HCT116 (cell line): Measurements from ENCODE around the gene ACTN2. TPM values are rescaled to one million over a fixed set of nuclear protein-coding genes. Genes with fewer than 3 reads are reported as not detected.

Experiments
- ATAC-seq: fragments of 200-7000 bp; cut with Tn5 transposase; 2 replicates; pipeline ENCODE4 v1.9.1; 2020; ENCODE audit warnings: mild to moderate bottlenecking, moderate library complexity
- BruUV-seq: library from RNA; stranded (reverse); fragments of 400-500 nt; replicated peaks from 2 replicates; lab custom pipeline; 2021; lab: Mats Ljungman, UMichigan
- CTCF ChIA-PET: fragments of 300-600 bp; sonication (Branson Sonifier 250); formaldehyde crosslinking; loops from one replicate; lab custom pipeline; 2021; ENCODE audit warnings: antibody characterized with exemption; lab: Charles Lee
- POLR2A ChIA-PET: fragments of 300-600, 350-600 bp; sonication (Branson Sonifier 250); formaldehyde crosslinking; loops from one replicate; lab custom pipeline; 2021; ENCODE audit warnings: antibody characterized with exemption; lab: Charles Lee
- RAD21 ChIA-PET, 2 experiments: fragments of 300-600 bp; sonication (Branson Sonifier 250); formaldehyde crosslinking; loops; one replicate each; lab custom pipeline; 2023; ENCODE audit warnings: low total read pairs in 2 of 2; ENCODE audit not compliant: uncharacterized antibody in 2 of 2, unreplicated experiment in 2 of 2, low non-redundant PET in 1 of 2; lab: Charles Lee
- DNase-seq: peaks from one replicate; pipeline ENCODE4 v3.0.0-alpha.2; 2010; ENCODE audit warnings: low read depth, low spot score
- H2AFZ ChIP-seq: fragments of 200-600 bp; shearing (Covaris generic), sonication (generic); 2 replicates; pipeline ENCODE4 v1.6.1; 2017; ENCODE audit warnings: low read depth, mixed run types, mixed read lengths, antibody characterized with exemption, low read length; ENCODE audit not compliant: poor library complexity, severe bottlenecking
- H3K27ac ChIP-seq: 2 replicates; pipeline ENCODE4 v1.5.1; 2012; ENCODE audit warnings: low read depth, low read length
- H3K27me3 ChIP-seq: fragments of 200-600 bp; sonication (generic); 2 replicates; pipeline ENCODE4 v1.6.1; 2016; ENCODE audit warnings: mixed run types, low read length, mixed read lengths; ENCODE audit not compliant: insufficient read depth
- H3K36me3 ChIP-seq, 2 experiments: fragments of 200-500 bp in 1 of 2; fragments of 200-600 bp in 1 of 2; sonication (Bioruptor generic) in 1 of 2; sonication (generic) in 1 of 2; 2 replicates each; pipeline versions ENCODE4 v1.5.1 to v1.6.1; 2014 to 2016; ENCODE audit warnings: low read length in 2 of 2, inconsistent platforms in 1 of 2, mixed read lengths in 1 of 2, mixed run types in 1 of 2; ENCODE audit not compliant: insufficient read depth in 2 of 2, control insufficient read depth in 1 of 2
- H3K4me1 ChIP-seq, 2 experiments: fragments of 200-600 bp in 1 of 2; sonication (generic) in 1 of 2; 2 replicates each; pipeline versions ENCODE4 v1.5.1 to v1.6.1; 2012 to 2017; ENCODE audit warnings: low read length in 2 of 2, inconsistent platforms in 1 of 2, mild to moderate bottlenecking in 1 of 2, mixed read lengths in 1 of 2, mixed run types in 1 of 2, moderate library complexity in 1 of 2; ENCODE audit not compliant: insufficient read depth in 2 of 2, control insufficient read depth in 1 of 2
- H3K4me2 ChIP-seq: fragments of 200-600 bp; sonication (generic); 2 replicates; pipeline ENCODE4 v1.6.1; 2017; ENCODE audit warnings: mixed run types, low read length, mixed read lengths
- H3K4me3 ChIP-seq, 2 experiments: fragments of 200-600 bp in 1 of 2; sonication (generic) in 1 of 2; replicated peaks in 1 of 2; 2 replicates each; pipeline ENCODE4 v1.5.1; 2011 to 2016; ENCODE audit warnings: low read length in 2 of 2, control low read depth in 1 of 2, low read depth in 1 of 2, mild to moderate bottlenecking in 1 of 2, mixed read lengths in 1 of 2, mixed run types in 1 of 2
- H3K79me2 ChIP-seq: fragments of 200-600 bp; sonication (generic); 2 replicates; pipeline ENCODE4 v1.6.1; 2017; ENCODE audit warnings: mild to moderate bottlenecking, mixed run types, low read length, moderate library complexity, mixed read lengths; ENCODE audit not compliant: insufficient read depth
- H3K9ac ChIP-seq: fragments of 200-600 bp; sonication (generic); 2 replicates; pipeline ENCODE4 v1.6.1; 2016; ENCODE audit warnings: low read length, mixed read lengths
- H3K9me2 ChIP-seq: fragments of 200-600 bp; sonication (generic), shearing (Covaris generic); 2 replicates; pipeline ENCODE4 v1.6.1; 2017; ENCODE audit warnings: mixed run types, mild to moderate bottlenecking, moderate library complexity; ENCODE audit not compliant: insufficient read depth
- H3K9me3 ChIP-seq, 2 experiments: fragments of 200-500 bp in 1 of 2; fragments of 200-600 bp in 1 of 2; sonication (Bioruptor generic) in 1 of 2; sonication (generic) in 1 of 2; 2 replicates each; pipeline ENCODE4 v1.6.1; 2014 to 2017; ENCODE audit warnings: low read length in 2 of 2, mixed read lengths in 2 of 2, inconsistent platforms in 1 of 2, low read depth in 1 of 2, mild to moderate bottlenecking in 1 of 2, mixed run types in 1 of 2, moderate library complexity in 1 of 2; ENCODE audit not compliant: control insufficient read depth in 1 of 2, insufficient read depth in 1 of 2
- H4K20me1 ChIP-seq: fragments of 200-600 bp; sonication (generic), shearing (Covaris generic); 2 replicates; pipeline ENCODE4 v1.6.1; 2017; ENCODE audit warnings: mixed run types, mild to moderate bottlenecking, moderate library complexity; ENCODE audit not compliant: insufficient read depth
- EGR1 ChIP-seq: IDR thresholded peaks from 2 replicates; pipeline ENCODE4 v1.6.1; 2012; ENCODE audit warnings: low read depth
- EZH2phosphoT487 ChIP-seq: fragments of 200-600 bp; IDR thresholded peaks from 2 replicates; pipeline ENCODE4 v1.6.1; 2018; ENCODE audit warnings: antibody characterized with exemption, borderline replicate concordance
- POLR2A ChIP-seq: IDR thresholded peaks from 2 replicates; pipeline ENCODE4 v1.7.0; 2011; ENCODE audit warnings: borderline replicate concordance; ENCODE audit not compliant: insufficient read depth, insufficient read length; ENCODE audit errors: extremely low read depth
- RAD21 ChIP-seq: IDR thresholded peaks from 2 replicates; pipeline ENCODE4 v1.6.1; 2012; ENCODE audit warnings: low read depth, mild to moderate bottlenecking
- SRF ChIP-seq: IDR thresholded peaks from 2 replicates; pipeline ENCODE4 v1.6.1; 2012; ENCODE audit warnings: low read depth
- intact Hi-C: fragments of 100-400 bp; cut with micrococcal nuclease; formaldehyde crosslinking; loops from 2 replicates; pipeline ENCODE4 v1.10.0; 2022
- total RNA-seq: library from RNA; stranded (reverse); gene quantifications from one replicate; pipeline ENCODE4 v1.2.1, GENCODE V29; 2021; ENCODE audit not compliant: unreplicated experiment

ACTN2 gene
- total RNA-seq, 1 experiment from 2014 or later, result 0.20 TPM

DNA sequence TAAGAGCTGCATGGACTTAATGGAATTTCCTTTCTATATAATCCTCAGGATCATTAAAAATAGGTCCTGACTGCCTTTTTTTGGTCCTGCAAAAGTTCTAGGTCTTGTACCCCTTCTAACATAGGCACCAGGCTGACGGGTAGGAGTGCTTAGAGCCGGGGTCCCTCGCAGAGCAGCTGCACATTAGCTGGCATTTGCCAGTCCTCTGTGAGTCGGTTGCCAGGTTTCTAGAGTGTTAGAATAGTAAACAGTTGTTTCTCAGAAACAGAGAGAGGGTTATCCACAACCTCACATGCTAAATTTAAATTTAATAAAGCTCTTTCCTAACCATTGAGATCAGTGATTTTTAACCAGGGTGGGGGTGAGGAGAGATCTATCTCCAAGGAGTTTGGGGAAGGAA lies 46.6 kb upstream of the ACTN2 start (continued):
- TF ChIP-seq POLR2A (no peak), EZH2phosphoT487 (no peak), SRF (no peak)

DNA sequence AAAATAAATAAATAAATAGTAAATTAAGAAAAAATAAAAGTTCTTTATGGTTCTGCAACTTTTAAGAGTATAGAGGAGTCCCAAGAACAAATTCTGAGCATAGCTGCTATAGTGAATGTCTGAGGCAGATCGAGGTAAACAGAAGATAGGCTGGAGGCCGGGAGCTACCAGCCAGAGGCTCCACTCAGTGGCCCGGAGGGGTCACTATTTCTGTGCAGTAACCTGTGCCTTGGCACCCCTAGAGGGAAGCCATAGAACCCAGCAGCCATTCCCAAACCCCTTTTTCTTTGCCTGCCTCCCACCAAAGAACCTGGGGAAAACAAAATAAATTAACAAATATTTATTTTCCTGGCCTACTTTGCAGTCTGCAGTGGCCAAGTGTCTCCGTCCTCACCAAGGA lies 43.5 kb upstream of the ACTN2 start:
- peaks cover 10% of the 10 kb centered on the region; the same call in 1 of the 2 replicates for H3K27me3 ChIP-seq
- ChIA-PET RAD21 (no interaction called here), CTCF (no interaction called here), POLR2A (no interaction called here)
- H3K9ac ChIP-seq, result no peak overlapping the region
- H3K9me3 ChIP-seq, result no peaks in the 10 kb centered on the region
- no peak for TF ChIP-seq RAD21
- no peaks in the 10 kb centered on the region for H3K4me1 ChIP-seq
- ATAC-seq (no peak), DNase-seq (no peak)
- no peaks in the 10 kb centered on the region for H3K79me2 ChIP-seq
- no peak overlapping the region for H2AFZ ChIP-seq
- H3K4me3 ChIP-seq, result no peak overlapping the region
- H3K4me2 ChIP-seq, result no peak overlapping the region
- intact Hi-C loops, result no loop called here
- no peak overlapping the region for H3K27ac ChIP-seq
- no peaks in the 10 kb centered on the region for H4K20me1 ChIP-seq
- no peaks in the 10 kb centered on the region for H3K36me3 ChIP-seq
- no peaks in the 10 kb centered on the region for H3K9me2 ChIP-seq
- BruUV-seq, result no TSS peak

- BruUV-seq, result no TSS peak
- H3K9ac ChIP-seq, result no peak overlapping the region
- no peaks in the 10 kb centered on the region for H3K4me1 ChIP-seq
- H3K4me2 ChIP-seq, result no peak overlapping the region
- TF ChIP-seq EGR1, result no peak
- H4K20me1 ChIP-seq, result no peaks in the 10 kb centered on the region
- 0 out of 2 replicates have a peak, but pooled peaks cover 3% of the 10 kb centered on the region for H3K27me3 ChIP-seq
- CTCF ChIA-PET, result no interaction called here
- no peaks in the 10 kb centered on the region for H3K9me3 ChIP-seq
- intact Hi-C loops, result no loop called here
- POLR2A ChIA-PET, result no interaction called here
- H3K27ac ChIP-seq, result no peak overlapping the region
- no peaks in the 10 kb centered on the region for H3K79me2 ChIP-seq
- H3K9me2 ChIP-seq, result no peaks in the 10 kb centered on the region
- DNase-seq (no peak), ATAC-seq (no peak)
- RAD21 ChIA-PET, result no interaction called here
- H2AFZ ChIP-seq, result no peak overlapping the region
- H3K4me3 ChIP-seq, result no peak overlapping the region
- no peaks in the 10 kb centered on the region for H3K36me3 ChIP-seq
Observed at GRCh38 chr1:236645016-236645680, 41.2 kb upstream of the ACTN2 start.
